ENCODE measurements around the gene NKX1-1. TPM values are rescaled to one million over a fixed set of nuclear protein-coding genes. Genes with fewer than 3 reads are reported as not detected.

NKX1-1 gene
- total RNA-seq, 4 donors from 2014 or later = not detected

DNA sequence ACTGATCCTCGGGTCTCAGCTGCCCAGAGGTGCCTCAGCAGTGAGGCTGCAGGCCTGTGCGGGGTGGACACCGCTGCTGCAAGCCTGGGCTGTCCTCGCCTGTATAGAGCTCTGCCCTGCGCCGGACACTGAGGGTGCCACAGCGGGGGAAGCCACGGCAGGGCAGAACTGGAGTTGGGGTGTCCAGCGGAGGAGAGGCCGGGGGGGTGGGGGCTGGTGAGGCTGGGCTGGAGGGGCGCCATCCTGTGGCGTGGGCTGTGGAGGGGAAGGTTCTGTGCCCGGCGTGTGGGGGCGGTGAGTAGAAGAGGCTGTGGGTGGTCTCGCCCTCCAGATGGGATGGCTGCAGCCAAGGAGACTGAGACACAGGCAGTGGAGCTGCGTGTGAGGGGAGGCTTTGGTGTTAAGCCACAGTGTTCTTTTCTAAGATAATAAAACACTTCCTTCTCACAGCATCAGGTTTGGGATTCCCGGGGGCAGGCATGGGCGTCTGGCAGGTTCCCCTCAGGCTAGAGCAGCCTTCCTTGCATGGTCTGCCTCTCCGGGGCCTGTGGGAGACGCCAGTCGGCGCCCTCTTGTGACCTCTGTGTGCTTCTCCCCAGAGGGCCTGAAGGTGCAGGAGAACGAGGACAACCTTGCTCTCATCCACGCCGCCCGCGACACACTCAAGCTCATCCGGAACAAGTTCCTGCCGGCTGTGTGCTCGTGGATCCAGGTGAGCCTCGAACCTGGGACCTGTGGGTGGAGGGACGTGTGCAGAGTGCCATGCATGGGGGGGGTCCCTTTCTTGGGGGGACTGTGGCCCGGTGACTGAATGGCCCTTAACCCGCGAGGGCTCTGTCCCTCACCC lies 51.9 kb downstream of the NKX1-1 start:
- Histone ChIP-seq H3K9me3 (no peaks in the 10 kb centered on the region), H3K27ac (no peak overlapping the region), H3K4me3 (no peak overlapping the region), H3K36me3 (peaks cover 13 to 89% (median 22%) of the 10 kb centered on the region in 3 donors), H3K4me1 (peaks cover 3 to 25% (median 4%) of the 10 kb centered on the region in 3 donors), H3K27me3 (no peaks in the 10 kb centered on the region)
- no peak for DNase-seq
- intact Hi-C loops (cut with DNase I) = loop anchor here (5.0 to 10.0 kb wide), 2 partner anchors 222 to 270 kb away; no protein-coding TSS in a partner anchor
- 84 to 86% methylated on average over 10 to 12 of the region's 36 CpGs for WGBS, 2 donors
- TF ChIP-seq, protein P1, sequence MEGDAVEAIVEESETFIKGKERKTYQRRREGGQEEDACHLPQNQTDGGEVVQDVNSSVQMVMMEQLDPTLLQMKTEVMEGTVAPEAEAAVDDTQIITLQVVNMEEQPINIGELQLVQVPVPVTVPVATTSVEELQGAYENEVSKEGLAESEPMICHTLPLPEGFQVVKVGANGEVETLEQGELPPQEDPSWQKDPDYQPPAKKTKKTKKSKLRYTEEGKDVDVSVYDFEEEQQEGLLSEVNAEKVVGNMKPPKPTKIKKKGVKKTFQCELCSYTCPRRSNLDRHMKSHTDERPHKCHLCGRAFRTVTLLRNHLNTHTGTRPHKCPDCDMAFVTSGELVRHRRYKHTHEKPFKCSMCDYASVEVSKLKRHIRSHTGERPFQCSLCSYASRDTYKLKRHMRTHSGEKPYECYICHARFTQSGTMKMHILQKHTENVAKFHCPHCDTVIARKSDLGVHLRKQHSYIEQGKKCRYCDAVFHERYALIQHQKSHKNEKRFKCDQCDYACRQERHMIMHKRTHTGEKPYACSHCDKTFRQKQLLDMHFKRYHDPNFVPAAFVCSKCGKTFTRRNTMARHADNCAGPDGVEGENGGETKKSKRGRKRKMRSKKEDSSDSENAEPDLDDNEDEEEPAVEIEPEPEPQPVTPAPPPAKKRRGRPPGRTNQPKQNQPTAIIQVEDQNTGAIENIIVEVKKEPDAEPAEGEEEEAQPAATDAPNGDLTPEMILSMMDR (IDR thresholded peaks at IDR 0.05) = no peak
- no peak for TF ChIP-seq POLR2A (IDR thresholded peaks at IDR 0.05)

DNA sequence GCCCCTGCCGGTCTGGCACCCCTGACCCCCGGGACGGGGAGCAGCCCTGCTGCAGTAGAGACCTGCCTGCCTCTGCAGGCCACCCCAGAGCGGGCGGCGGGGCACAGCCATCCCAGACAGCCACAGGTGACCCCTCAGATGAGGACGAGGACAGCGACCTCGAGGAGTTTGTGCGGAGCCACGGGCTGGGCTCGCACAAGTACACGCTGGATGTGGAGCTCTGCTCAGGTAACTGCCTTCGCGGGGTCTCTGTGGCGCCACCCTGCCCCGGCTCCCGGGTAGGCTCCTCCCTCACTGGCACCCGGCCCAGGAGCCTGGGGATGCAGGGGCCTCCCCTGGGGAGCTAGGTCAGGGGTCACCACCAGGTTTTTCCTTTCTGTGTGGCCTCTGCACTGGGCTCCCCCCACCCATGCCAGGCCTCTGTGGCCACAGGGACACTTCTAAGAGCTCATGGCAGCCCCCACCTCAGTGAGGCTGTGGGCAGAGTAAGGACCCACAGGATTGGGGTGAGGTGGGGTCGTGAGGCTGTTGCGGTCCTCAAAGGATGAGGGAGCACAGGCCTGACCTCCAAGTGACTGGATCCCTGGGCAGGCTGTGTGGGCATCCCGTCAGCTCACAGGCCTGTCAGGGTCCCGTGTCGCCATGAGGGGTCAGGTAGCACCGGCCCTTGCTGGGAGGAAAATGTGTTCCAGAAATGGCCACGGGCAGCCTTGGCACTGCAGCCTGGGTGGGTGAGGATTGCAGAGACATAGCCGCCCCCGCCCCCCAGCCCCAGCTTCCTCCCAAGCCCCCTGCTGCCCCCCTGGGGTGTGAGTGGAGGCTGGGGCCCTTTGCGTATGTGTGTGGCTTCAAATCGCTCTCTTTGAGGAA lies 52.8 kb downstream of the NKX1-1 start:
- Histone ChIP-seq H3K4me1 (peaks cover 6 to 34% (median 9%) of the 10 kb centered on the region in 3 donors), H3K27me3 (no peaks in the 10 kb centered on the region), H3K27ac (no peak overlapping the region), H3K4me3 (no peak overlapping the region), H3K36me3 (peaks cover 13 to 83% (median 22%) of the 10 kb centered on the region in 3 donors), H3K9me3 (no peaks in the 10 kb centered on the region)
- intact Hi-C loops (cut with DNase I) = loop anchor here (5.0 to 10.0 kb wide), 2 partner anchors 221 to 271 kb away; no protein-coding TSS in a partner anchor
- no peak for TF ChIP-seq POLR2A (IDR thresholded peaks at IDR 0.05)
- TF ChIP-seq, protein P1 (IDR thresholded peaks at IDR 0.05) = no peak
- DNase-seq = no peak
- 70 to 92% methylated on average over 2 to 11 of the region's 30 CpGs for WGBS, 2 donors

Other genes with a start within 250 kb of the NKX1-1 start
- gene SPON2, start 233.9 kb downstream of the NKX1-1 start, total RNA-seq = 10 to 100 TPM; 14.5 to 53.4 (median 21.3) TPM
- gene CTBP1, start 157.3 kb downstream of the NKX1-1 start, total RNA-seq = 100 to 1,000 TPM in 3 of 4 donors, 10 to 100 TPM in 1; 72.2 to 121 (median 113) TPM
- gene MAEA, start 116.6 kb downstream of the NKX1-1 start, total RNA-seq = 10 to 100 TPM; 56.6 to 78.7 (median 67.5) TPM
- gene UVSSA, start 59.2 kb downstream of the NKX1-1 start, total RNA-seq = 10 to 100 TPM in 3 of 4 donors, 1 to 10 TPM in 1; 7.2 to 12.8 (median 11.5) TPM

Data from esophagus squamous epithelium (tissue), 5 donors.